SK-N-SH treated with all-trans-retinoic acid at 6 μM for 48 hours (cell line): ENCODE data around the gene FOXN1.

Experiments used
- ATAC-seq: fragments of 200-7000 bp; cut with Tn5 transposase; 3 replicates; pipeline ENCODE4 v1.9.1; 2020; ENCODE audit warnings: mild to moderate bottlenecking, moderate library complexity
- ARNTL ChIP-seq: fragments of 450-650 bp; formaldehyde crosslinking; IDR thresholded peaks from 2 replicates; pipeline ENCODE4 v1.5.0; 2020; ENCODE audit warnings: low read depth, mild to moderate bottlenecking, moderate library complexity, borderline replicate concordance
- CSDC2 ChIP-seq: fragments of 250-450 bp; sonication (Bioruptor Pico); IDR thresholded peaks from 2 replicates; pipeline ENCODE4 v1.5.0; 2020; ENCODE audit warnings: mild to moderate bottlenecking, moderate library complexity
- ESRRG ChIP-seq: fragments of 250-450 bp; sonication (Bioruptor Pico); IDR thresholded peaks from 2 replicates; pipeline ENCODE4 v1.6.1; 2021; ENCODE audit warnings: mild to moderate bottlenecking
- GLIS3 ChIP-seq: fragments of 250-450 bp; sonication (Bioruptor Pico); IDR thresholded peaks from 2 replicates; pipeline ENCODE4 v1.5.0; 2020; ENCODE audit warnings: mild to moderate bottlenecking, moderate library complexity
- ISL1 ChIP-seq: fragments of 250-450 bp; sonication (Bioruptor Pico); IDR thresholded peaks from 2 replicates; pipeline ENCODE4 v2.1.2; 2022; ENCODE audit warnings: mild to moderate bottlenecking, moderate library complexity
- OSR1 ChIP-seq: fragments of 250-450 bp; sonication (Bioruptor Pico); IDR thresholded peaks from 2 replicates; pipeline ENCODE4 v1.8.0; 2022; ENCODE audit warnings: moderate library complexity, mild to moderate bottlenecking, inconsistent platforms
- RARB ChIP-seq: fragments of 250-450 bp; sonication (Bioruptor Pico); IDR thresholded peaks from 2 replicates; pipeline ENCODE4 v1.8.0; 2021; ENCODE audit warnings: mild to moderate bottlenecking, moderate library complexity
- SNAI2 ChIP-seq: fragments of 250-450 bp; sonication (Bioruptor Pico); IDR thresholded peaks from 2 replicates; pipeline ENCODE4 v1.5.0; 2020; ENCODE audit warnings: mild to moderate bottlenecking, moderate library complexity
- TCF4 ChIP-seq: fragments of 250-450 bp; sonication (Bioruptor Pico); IDR thresholded peaks from 2 replicates; pipeline ENCODE4 v1.8.0; 2021; ENCODE audit warnings: mild to moderate bottlenecking, moderate library complexity, borderline replicate concordance
- TOX ChIP-seq: fragments of 250-450 bp; sonication (Bioruptor Pico); IDR thresholded peaks from 2 replicates; pipeline ENCODE4 v1.8.0; 2021; ENCODE audit warnings: mild to moderate bottlenecking, moderate library complexity, borderline replicate concordance
- ZC3H10 ChIP-seq: fragments of 250-450 bp; sonication (Bioruptor Pico); IDR thresholded peaks from 2 replicates; pipeline ENCODE4 v1.5.1; 2021; ENCODE audit warnings: mild to moderate bottlenecking, moderate library complexity
- ZFP3 ChIP-seq: fragments of 250-450 bp; sonication (Bioruptor Pico); IDR thresholded peaks from 2 replicates; pipeline ENCODE4 v1.5.0; 2020; ENCODE audit warnings: mild to moderate bottlenecking, moderate library complexity
- ZFP30 ChIP-seq: fragments of 450-650 bp; formaldehyde crosslinking; IDR thresholded peaks from 2 replicates; pipeline ENCODE4 v1.5.0; 2022; ENCODE audit warnings: mild to moderate bottlenecking, moderate library complexity
- ZNF70 ChIP-seq: fragments of 450-650 bp; formaldehyde crosslinking; IDR thresholded peaks from 2 replicates; pipeline ENCODE4 v1.5.0; 2020; ENCODE audit warnings: mild to moderate bottlenecking, moderate library complexity
- ZNF8 ChIP-seq: fragments of 450-650 bp; formaldehyde crosslinking; IDR thresholded peaks from 2 replicates; pipeline ENCODE4 v1.5.0; 2020; ENCODE audit warnings: mild to moderate bottlenecking, moderate library complexity
- TF ChIP-seq, protein P1 (sequence below): fragments of 250-450 bp; sonication (Bioruptor Pico); IDR thresholded peaks from 2 replicates; pipeline ENCODE4 v1.5.1; 2020; ENCODE audit warnings: low read depth, mild to moderate bottlenecking, moderate library complexity
- TF ChIP-seq, protein P2 (sequence below): fragments of 250-450 bp; sonication (Bioruptor Pico); IDR thresholded peaks from 2 replicates; pipeline ENCODE4 v1.5.1; 2021; ENCODE audit warnings: mild to moderate bottlenecking, moderate library complexity
- TF ChIP-seq, protein P3 (sequence below): fragments of 250-450 bp; sonication (Bioruptor Pico); IDR thresholded peaks from 2 replicates; pipeline ENCODE4 v1.8.0; 2020; ENCODE audit warnings: mild to moderate bottlenecking, moderate library complexity, borderline replicate concordance
- TF ChIP-seq, protein P4 (sequence below): fragments of 250-450 bp; sonication (Bioruptor Pico); IDR thresholded peaks from 2 replicates; pipeline ENCODE4 v1.8.0; 2021; ENCODE audit warnings: low read depth, mild to moderate bottlenecking, moderate library complexity, borderline replicate concordance

FOXN1 gene

DNA sequence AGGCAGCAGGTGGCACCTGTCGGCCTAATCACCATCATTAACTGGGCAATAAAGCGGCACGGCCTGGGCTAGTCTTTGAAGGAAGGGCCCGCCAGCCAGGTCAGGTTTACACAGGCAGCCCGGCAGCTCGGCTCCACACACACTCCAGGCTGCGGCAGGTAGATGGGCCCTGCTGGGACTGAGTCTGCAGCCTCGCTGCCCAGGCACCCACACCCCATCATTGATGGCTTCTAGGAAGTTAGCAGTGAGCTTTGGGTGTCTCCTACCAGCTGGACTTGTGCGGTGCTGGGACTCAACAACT lies 6.8 kb upstream of the FOXN1 start:
- no peak for TF ChIP-seq SNAI2 (CRISPR knock-in tag)
- no peak for TF ChIP-seq GLIS3 (CRISPR knock-in tag)
- TF ChIP-seq, protein P1, sequence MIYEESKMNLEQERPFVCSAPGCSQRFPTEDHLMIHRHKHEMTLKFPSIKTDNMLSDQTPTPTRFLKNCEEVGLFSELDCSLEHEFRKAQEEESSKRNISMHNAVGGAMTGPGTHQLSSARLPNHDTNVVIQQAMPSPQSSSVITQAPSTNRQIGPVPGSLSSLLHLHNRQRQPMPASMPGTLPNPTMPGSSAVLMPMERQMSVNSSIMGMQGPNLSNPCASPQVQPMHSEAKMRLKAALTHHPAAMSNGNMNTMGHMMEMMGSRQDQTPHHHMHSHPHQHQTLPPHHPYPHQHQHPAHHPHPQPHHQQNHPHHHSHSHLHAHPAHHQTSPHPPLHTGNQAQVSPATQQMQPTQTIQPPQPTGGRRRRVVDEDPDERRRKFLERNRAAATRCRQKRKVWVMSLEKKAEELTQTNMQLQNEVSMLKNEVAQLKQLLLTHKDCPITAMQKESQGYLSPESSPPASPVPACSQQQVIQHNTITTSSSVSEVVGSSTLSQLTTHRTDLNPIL, result no peak
- TF ChIP-seq, protein P2, sequence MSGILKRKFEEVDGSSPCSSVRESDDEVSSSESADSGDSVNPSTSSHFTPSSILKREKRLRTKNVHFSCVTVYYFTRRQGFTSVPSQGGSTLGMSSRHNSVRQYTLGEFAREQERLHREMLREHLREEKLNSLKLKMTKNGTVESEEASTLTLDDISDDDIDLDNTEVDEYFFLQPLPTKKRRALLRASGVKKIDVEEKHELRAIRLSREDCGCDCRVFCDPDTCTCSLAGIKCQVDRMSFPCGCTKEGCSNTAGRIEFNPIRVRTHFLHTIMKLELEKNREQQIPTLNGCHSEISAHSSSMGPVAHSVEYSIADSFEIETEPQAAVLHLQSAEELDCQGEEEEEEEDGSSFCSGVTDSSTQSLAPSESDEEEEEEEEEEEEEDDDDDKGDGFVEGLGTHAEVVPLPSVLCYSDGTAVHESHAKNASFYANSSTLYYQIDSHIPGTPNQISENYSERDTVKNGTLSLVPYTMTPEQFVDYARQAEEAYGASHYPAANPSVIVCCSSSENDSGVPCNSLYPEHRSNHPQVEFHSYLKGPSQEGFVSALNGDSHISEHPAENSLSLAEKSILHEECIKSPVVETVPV, result no peak
- TF ChIP-seq ZNF8 (CRISPR knock-in tag), result no peak
- TF ChIP-seq ZC3H10 (CRISPR knock-in tag), result no peak
- TF ChIP-seq ESRRG (CRISPR knock-in tag), result no peak
- TF ChIP-seq, all 23 proteins: peak for 0
- ATAC-seq, result no peak

DNA sequence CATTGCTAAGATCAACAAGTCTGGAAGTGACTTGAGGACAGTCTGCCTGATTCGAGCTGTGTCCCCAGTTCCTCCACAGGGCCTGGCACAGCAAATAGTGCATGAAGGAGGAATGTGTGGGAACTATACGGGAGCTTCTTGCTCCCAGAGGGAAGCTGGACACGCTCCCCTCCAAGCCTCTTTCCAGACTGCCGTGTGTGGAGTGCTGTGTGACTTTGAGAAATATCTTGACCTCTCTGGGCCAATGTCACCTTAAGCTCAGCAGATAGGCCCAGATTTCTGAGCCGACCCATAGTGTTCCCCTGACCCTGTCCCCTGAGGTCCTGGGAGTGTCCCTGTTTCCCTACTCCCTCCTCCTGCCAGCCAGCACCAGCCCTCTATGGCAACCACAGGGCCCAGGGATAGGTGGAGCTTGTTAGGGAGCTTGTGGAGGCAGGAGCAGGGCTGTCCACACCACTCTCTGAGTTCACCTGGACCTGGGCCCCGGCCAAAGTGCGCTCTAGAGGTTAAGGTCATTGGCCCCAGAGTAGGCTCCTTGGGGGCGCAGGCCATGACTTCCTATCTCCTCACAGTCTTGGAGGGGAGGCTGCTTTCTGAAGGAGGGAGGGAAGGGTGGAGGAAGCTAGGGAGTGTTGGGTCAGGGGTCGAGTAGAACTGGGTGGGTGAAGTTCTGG lies 6.3 kb upstream of the FOXN1 start:
- no peak for TF ChIP-seq CSDC2 (CRISPR knock-in tag)
- no peak for TF ChIP-seq SNAI2 (CRISPR knock-in tag)
- no peak for TF ChIP-seq ZFP3 (CRISPR knock-in tag)
- no peak for TF ChIP-seq ZNF70
- TF ChIP-seq, protein P3, sequence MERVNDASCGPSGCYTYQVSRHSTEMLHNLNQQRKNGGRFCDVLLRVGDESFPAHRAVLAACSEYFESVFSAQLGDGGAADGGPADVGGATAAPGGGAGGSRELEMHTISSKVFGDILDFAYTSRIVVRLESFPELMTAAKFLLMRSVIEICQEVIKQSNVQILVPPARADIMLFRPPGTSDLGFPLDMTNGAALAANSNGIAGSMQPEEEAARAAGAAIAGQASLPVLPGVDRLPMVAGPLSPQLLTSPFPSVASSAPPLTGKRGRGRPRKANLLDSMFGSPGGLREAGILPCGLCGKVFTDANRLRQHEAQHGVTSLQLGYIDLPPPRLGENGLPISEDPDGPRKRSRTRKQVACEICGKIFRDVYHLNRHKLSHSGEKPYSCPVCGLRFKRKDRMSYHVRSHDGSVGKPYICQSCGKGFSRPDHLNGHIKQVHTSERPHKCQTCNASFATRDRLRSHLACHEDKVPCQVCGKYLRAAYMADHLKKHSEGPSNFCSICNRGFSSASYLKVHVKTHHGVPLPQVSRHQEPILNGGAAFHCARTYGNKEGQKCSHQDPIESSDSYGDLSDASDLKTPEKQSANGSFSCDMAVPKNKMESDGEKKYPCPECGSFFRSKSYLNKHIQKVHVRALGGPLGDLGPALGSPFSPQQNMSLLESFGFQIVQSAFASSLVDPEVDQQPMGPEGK (CRISPR knock-in tag), result no peak
- TF ChIP-seq ZFP30 (CRISPR knock-in tag), result no peak
- TF ChIP-seq ZC3H10 (CRISPR knock-in tag), result no peak
- TF ChIP-seq TCF4, result no peak
- TF ChIP-seq TOX (CRISPR knock-in tag), result no peak
- no peak for TF ChIP-seq RARB (CRISPR knock-in tag)
- TF ChIP-seq ISL1 (CRISPR knock-in tag), result no peak
- no peak for TF ChIP-seq OSR1
- no peak for TF ChIP-seq ESRRG (CRISPR knock-in tag)
- no peak for TF ChIP-seq ARNTL (CRISPR knock-in tag)
- TF ChIP-seq GLIS3 (CRISPR knock-in tag), result no peak
- ATAC-seq, result no peak

DNA sequence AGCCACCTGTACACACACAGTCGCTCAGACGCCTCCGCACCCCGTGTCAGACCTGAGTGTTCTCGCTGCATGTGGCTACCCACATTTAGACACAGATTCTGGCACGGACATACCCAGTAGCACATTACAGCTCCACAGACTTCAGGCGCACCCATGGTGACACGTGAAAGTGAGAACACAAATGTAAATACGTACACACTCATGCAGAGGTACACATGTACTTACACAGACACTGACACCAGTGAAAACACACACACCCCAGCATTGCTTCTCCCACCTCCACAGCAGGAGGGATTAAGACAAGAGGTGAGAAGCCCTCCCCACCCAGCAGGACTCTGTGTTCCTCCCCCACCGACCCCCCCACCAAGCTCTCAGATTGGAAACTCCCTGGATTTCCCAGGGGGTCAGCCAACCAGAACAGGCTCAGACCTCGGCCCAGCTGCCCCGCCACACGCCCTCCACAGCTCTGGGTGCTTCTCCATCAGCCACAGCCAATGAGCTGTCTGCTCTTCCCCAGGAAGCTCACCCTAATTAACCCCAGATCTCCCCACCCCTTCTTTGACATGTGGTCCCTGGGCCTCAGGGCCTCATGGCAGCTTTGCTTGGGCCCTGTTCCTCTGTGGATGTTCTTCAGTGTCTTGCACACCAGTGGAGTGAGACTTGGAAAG lies 5.3 kb upstream of the FOXN1 start:
- ATAC-seq, result peak; percentile 40; the same call in 2 of the 3 replicates
- TF ChIP-seq ZNF70 (no peak), RARB (CRISPR knock-in tag) (no peak), ARNTL (CRISPR knock-in tag) (no peak), ZNF8 (CRISPR knock-in tag) (no peak)
- TF ChIP-seq, protein P2, result no peak
- TF ChIP-seq, protein P4, sequence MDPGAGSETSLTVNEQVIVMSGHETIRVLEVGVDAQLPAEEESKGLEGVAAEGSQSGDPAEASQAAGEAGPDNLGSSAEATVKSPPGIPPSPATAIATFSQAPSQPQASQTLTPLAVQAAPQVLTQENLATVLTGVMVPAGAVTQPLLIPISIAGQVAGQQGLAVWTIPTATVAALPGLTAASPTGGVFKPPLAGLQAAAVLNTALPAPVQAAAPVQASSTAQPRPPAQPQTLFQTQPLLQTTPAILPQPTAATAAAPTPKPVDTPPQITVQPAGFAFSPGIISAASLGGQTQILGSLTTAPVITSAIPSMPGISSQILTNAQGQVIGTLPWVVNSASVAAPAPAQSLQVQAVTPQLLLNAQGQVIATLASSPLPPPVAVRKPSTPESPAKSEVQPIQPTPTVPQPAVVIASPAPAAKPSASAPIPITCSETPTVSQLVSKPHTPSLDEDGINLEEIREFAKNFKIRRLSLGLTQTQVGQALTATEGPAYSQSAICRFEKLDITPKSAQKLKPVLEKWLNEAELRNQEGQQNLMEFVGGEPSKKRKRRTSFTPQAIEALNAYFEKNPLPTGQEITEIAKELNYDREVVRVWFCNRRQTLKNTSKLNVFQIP, result no peak
